Adipose tissue (tissue), 3 donors: ENCODE measurements around the gene ZKSCAN5. TPM values are rescaled to one million over a fixed set of nuclear protein-coding genes. Genes with fewer than 3 reads are reported as not detected.
"Not testable (repeated sequence)": the region's sequence is repeated elsewhere in the genome, so short reads cannot be mapped to it uniquely, and the experiment has no call there.

Source experiments
- H3K27ac ChIP-seq: one replicate; pipeline ENCODE4 v1.5.1; 2013; ENCODE audit warnings: low read depth, low read length
- WGBS, 3 donors: extraction: QIAGEN DNeasy Blood & Tissue Kit; methylation state at CpG; one replicate each; pipeline ENCODE4 v1.1.7; 2013; 5-methylcytosine and 5-hydroxymethylcytosine counted together
- polyA plus RNA-seq, 3 donors: library from polyadenylated mRNA; stranded (reverse); fragments of 200-250 nt; gene quantifications; one replicate each; pipeline ENCODE4 v1.2.3, GENCODE V29; 2013
- donor health status: healthy with polysubstance abuse.
- donor health status: Bipolar disorder and iron deficiency.
- donor health status: healthy.

The ZKSCAN5 gene
- polyA plus RNA-seq, 3 donors, result 1.7 to 3.7 (median 2.8) TPM

DNA sequence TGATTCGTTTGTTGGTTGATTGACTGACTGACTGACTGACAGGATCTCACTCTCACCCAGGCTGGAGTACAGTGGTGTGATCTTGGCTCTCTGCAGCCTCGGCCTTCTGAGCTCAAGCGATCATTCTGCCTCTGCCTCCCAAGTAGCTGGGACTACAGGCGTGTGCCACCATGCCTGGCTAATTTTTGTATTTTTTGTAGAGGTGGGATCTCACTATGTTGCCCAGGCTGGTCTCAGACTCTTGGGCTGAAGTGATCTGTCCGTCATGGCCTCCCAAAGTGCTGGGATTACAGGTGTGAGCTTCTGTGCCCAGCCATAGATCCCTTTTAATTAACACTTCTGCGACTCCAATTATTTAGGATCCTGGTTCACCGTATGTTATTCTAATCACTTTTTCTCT lies 64.3 kb downstream of the ZKSCAN5 start:
- 94 to 97% (median 96%) methylated on average over 7 of the region's 7 CpGs for WGBS, 3 donors
- H3K27ac ChIP-seq, result not testable (repeated sequence)

DNA sequence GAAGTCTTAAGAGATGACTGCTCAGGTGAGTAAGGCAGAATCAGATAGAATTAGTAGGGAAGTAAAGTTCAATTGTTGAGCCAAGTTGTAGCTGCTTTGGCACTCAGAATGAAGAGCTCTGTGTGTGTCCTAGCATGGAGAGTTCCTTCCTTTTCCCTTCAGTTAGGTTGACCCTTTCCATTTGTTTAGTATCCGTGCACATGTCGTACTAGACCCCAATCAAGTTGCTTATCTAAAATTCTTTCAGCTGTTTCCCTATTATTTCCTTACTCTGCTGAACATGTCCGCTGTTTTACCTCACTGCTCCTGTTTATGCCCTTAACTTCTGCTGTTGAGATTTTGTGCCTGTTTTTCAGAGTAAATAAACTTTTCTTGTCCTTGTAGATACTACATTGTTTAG lies 67.3 kb downstream of the ZKSCAN5 start:
- 97 to 98% (median 98%) methylated on average over 3 of the region's 3 CpGs for WGBS, 3 donors

DNA sequence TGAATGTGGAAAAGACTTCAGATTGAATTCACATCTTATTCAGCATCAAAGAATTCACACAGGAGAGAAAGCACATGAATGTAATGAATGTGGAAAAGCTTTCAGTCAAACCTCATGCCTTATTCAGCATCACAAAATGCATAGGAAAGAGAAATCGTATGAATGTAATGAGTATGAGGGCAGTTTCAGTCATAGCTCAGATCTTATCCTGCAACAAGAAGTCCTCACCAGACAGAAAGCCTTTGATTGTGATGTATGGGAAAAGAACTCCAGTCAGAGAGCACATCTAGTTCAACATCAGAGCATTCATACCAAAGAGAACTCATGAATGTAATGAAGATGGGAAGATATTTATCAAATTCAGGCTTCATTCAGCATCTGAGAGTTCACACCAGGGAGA lies 68.8 kb downstream of the ZKSCAN5 start:
- WGBS, 3 donors, result 94 to 97% (median 94%) methylated on average over 1 of the region's 1 CpG

More for the DNA sequence above, 67.3 kb downstream of the ZKSCAN5 start:
- H3K27ac ChIP-seq, result no peak overlapping the region

DNA sequence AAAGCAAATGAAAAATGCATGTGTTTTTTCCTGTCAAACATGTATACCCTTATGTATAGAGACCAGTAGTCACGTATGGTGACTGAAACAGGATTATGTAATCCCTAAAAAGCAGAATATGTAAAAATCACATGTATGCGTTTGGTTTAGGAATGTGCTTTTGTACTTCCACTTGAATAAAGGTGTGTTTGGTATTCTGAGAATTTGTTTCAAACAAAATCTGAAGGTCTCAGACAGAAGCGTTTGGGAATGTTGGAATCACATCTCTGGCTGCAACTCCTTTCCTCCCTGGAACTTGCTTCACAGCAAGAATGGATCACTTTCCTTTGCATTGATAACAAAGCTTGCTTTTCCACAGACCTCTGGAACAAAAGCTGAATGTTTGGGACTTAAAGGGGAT lies 71.8 kb downstream of the ZKSCAN5 start:
- no peak overlapping the region for H3K27ac ChIP-seq
- WGBS, 3 donors, result 62 to 72% (median 70%) methylated on average over 3 of the region's 3 CpGs

More for the DNA sequence above, 68.8 kb downstream of the ZKSCAN5 start:
- H3K27ac ChIP-seq, result no peak overlapping the region

DNA sequence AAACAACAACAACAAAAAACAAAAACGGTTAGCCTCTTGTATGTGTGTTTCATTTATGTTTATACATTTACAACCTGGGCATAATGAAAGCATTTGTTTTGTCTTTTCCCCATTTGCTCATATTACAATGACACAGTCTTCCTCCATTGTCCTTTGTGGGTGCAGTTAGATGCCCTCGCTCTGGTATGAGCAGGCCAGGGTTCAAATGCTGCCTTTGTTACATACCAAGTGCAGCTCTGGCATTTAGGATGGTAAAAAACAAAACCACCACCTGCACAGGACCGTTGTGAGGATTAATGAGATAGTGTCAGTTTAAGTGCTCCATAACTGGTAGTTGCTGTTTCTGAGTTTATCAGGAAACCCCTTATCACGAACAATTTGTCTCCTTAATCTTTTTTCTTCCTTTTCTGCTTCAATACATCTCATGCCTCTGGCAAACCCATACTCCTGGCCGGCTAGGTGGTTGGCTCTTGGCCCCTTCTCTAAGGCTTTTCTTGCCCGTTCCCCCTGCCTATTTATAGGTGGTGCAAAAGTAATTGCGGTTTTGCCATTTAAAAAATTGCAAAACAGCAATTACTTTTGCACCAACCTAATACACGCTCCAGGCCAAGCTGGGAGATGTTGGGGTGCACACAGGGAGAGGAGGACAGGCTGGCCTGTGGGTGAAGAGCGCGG lies 75.0 kb downstream of the ZKSCAN5 start:
- no peak overlapping the region for H3K27ac ChIP-seq
- 41 to 50% (median 41%) methylated on average over 10 of the region's 10 CpGs for WGBS, 3 donors

DNA sequence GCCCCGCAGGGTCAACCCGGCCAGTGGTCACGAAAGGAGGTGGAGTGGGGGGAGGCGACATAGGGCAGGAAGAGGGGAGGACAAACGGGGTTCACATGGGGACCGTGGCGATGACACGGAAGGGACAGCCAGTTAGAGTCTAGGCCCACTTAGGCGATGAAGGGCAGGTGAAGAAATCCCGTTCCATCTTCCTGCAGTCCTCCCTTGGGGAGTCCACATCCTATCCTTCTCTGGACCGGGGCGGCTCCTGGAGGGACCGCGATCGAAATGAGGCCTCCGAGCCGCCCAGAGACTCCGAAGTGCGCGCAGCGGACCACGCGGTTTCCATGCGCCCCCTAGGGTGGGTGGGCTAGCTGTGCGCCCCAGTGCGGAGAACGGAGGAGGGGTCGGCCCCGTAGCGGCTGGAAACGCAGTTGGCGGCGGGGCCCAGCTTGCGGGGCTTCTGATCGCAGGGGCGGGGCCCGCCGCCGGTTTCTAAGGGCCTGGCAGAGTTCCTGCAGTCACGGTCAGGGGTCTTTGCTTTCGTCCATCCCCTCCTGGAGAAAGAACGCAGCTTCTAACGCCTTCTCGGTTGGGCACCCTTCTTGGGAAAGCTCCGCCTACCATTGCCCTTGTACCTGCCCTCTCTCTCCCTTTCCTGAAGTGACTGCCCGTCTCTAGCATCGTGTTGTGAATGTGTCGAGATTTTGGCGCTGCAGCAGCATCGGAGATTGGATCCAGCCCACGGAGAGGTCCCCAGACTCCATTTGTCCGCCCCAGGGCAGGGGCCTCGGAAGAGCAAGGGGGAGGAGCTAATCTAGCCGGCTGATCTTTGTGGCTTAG lies 75.7 kb downstream of the ZKSCAN5 start:
- WGBS, 3 donors, result 1% methylated on average over 54 of the region's 54 CpGs
- H3K27ac ChIP-seq, result no peak overlapping the region

DNA sequence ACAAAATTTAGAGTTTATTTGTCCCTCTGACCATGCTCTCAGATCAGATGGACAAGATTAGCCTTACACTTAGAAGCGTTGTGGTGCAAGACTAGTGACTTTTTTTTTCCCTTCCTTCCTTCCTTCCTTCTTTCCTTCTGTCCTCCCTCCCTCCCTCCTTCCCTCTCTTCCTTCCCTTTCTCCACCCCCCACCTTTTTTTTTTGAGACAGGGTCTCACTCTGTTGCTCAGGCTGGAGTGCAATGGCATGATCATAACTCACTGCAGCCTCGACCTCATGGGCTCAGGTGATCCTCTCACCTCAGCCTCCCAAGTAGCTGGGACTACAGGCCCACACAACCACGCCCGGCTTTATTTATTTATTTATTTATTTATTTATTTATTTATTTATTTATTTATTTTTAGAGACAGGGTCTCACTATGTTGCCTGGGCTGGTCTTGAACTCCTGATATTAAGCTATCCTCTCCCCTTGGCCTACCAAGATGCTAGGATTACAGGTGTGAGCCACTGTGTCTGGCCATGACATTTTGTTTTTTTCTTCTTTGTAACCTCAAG lies 76.4 kb downstream of the ZKSCAN5 start:
- 55 to 62% (median 59%) methylated on average over 4 of the region's 4 CpGs for WGBS, 3 donors
- not testable (repeated sequence) for H3K27ac ChIP-seq

Other genes starting within 250 kb of the ZKSCAN5 start
- gene MYH16, start 231.8 kb upstream of the ZKSCAN5 start, polyA plus RNA-seq, result not detected
- gene ARPC1A, start 178.8 kb upstream of the ZKSCAN5 start, polyA plus RNA-seq, result 100 to 1,000 TPM in 2 of 3 donors, 10 to 100 TPM in 1; 54.5 to 239 (median 109) TPM
- gene ARPC1B, start 129.9 kb upstream of the ZKSCAN5 start, polyA plus RNA-seq, result 100 to 1,000 TPM in 2 of 3 donors, 10 to 100 TPM in 1; 62.2 to 282 (median 234) TPM
- gene PDAP1, start 96.1 kb upstream of the ZKSCAN5 start, polyA plus RNA-seq, result 100 to 1,000 TPM in 2 of 3 donors, 10 to 100 TPM in 1; 89.4 to 169 (median 152) TPM
- gene BUD31, start 95.7 kb upstream of the ZKSCAN5 start, polyA plus RNA-seq, result 100 to 1,000 TPM in 1 of 3 donors, 10 to 100 TPM in 2; 58.2 to 105 (median 76.8) TPM
- gene PTCD1, start 65.9 kb upstream of the ZKSCAN5 start, polyA plus RNA-seq, result 1 to 10 TPM; 1.6 to 4.5 (median 2.3) TPM
- gene CPSF4, start 65.7 kb upstream of the ZKSCAN5 start, polyA plus RNA-seq, result 10 to 100 TPM; 27.1 to 45.1 (median 32.8) TPM
- gene ATP5MF, start 38.5 kb upstream of the ZKSCAN5 start, polyA plus RNA-seq, result 1,000 to 10,000 TPM in 2 of 3 donors, 100 to 1,000 TPM in 1; 432 to 1,027 (median 1,022) TPM
- 1 to 10 TPM; 3.1 to 6.3 (median 4.8) TPM for gene ZNF789, start 31.8 kb upstream of the ZKSCAN5 start, polyA plus RNA-seq
- 10 to 100 TPM in 2 of 3 donors, 1 to 10 TPM in 1; 8.2 to 20.8 (median 15.2) TPM for gene ZNF394, start 4.4 kb upstream of the ZKSCAN5 start, polyA plus RNA-seq
- gene FAM200A, start 47.5 kb downstream of the ZKSCAN5 start, polyA plus RNA-seq, result 1 to 10 TPM; 1.7 to 5.7 (median 2.3) TPM
- gene ZNF655, start 54.0 kb downstream of the ZKSCAN5 start, polyA plus RNA-seq, result 10 to 100 TPM; 25.1 to 51.8 (median 40.9) TPM
- gene TMEM225B, start 93.6 kb downstream of the ZKSCAN5 start, polyA plus RNA-seq, result 1 to 10 TPM in 1 of 3 donors, under 1 TPM in 2; 0.49 to 1.1 (median 0.52) TPM
- 1 to 10 TPM; 3.7 to 5.6 (median 4.7) TPM for gene ZSCAN25, start 112.3 kb downstream of the ZKSCAN5 start, polyA plus RNA-seq
- gene CYP3A5, start 175.3 kb downstream of the ZKSCAN5 start, polyA plus RNA-seq, result 10 to 100 TPM in 1 of 3 donors, 1 to 10 TPM in 1, not detected in 1; 9.8 to 10.4 TPM
- gene CYP3A7, start 230.5 kb downstream of the ZKSCAN5 start, polyA plus RNA-seq, result under 1 TPM in 1 of 3 donors, not detected in 2; 0.10 TPM